ENCODE measurements around the gene CENPF.
"Not testable (repeated sequence)": the region's sequence is repeated elsewhere in the genome, so short reads cannot be mapped to it uniquely, and the experiment has no call there.

The CENPF gene, protein sequence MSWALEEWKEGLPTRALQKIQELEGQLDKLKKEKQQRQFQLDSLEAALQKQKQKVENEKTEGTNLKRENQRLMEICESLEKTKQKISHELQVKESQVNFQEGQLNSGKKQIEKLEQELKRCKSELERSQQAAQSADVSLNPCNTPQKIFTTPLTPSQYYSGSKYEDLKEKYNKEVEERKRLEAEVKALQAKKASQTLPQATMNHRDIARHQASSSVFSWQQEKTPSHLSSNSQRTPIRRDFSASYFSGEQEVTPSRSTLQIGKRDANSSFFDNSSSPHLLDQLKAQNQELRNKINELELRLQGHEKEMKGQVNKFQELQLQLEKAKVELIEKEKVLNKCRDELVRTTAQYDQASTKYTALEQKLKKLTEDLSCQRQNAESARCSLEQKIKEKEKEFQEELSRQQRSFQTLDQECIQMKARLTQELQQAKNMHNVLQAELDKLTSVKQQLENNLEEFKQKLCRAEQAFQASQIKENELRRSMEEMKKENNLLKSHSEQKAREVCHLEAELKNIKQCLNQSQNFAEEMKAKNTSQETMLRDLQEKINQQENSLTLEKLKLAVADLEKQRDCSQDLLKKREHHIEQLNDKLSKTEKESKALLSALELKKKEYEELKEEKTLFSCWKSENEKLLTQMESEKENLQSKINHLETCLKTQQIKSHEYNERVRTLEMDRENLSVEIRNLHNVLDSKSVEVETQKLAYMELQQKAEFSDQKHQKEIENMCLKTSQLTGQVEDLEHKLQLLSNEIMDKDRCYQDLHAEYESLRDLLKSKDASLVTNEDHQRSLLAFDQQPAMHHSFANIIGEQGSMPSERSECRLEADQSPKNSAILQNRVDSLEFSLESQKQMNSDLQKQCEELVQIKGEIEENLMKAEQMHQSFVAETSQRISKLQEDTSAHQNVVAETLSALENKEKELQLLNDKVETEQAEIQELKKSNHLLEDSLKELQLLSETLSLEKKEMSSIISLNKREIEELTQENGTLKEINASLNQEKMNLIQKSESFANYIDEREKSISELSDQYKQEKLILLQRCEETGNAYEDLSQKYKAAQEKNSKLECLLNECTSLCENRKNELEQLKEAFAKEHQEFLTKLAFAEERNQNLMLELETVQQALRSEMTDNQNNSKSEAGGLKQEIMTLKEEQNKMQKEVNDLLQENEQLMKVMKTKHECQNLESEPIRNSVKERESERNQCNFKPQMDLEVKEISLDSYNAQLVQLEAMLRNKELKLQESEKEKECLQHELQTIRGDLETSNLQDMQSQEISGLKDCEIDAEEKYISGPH (N-terminal part only)

DNA sequence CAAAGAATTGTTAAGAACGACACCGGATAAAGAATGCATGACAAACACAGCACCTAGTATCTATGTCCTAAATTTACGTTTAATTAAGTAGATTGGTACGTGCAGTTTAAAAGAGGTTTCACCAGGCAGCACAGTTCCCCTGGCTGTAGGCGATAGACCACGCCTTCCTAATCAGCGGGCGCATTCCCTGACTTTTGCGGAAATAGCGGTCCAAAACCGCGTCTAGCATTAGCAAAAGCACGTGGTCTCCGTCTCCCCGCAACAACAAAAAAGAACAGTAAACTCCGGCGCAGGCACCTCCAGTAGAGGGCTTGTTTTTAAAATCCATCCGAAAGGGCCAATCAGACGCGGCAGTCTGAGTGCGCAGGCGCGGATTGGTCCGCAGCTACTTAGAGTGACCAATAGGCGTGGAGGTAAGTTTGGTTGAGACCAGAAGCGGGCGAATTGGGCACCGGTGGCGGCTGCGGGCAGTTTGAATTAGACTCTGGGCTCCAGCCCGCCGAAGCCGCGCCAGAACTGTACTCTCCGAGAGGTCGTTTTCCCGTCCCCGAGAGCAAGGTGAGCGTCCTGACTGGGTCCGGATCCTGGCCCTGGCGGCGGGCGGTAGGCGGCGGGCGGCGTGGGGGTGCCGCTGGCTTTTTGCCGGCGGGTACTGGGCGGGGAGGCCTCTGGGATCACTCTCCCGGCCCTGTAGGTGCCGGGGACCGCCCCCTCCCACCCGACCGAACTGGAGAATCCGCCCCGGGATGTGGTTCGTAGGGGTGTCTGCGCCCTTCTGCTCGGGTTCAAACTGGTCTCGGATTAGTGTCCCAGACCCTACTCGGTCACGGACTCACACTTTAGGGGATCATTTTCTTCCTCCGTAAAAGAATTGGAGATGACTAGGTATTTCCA, at the start of gene CENPF:
Gene CENPF, plus strand, starts transcription at position 432 of the 894 bp plus-strand sequence. CDS start 10,560 bp downstream, outside the sequence.
- peak; percentile 72 to 99 for DNase-seq

- DNase-seq: peak in 1 of 2 donors; percentile 39
These were observed 44.9 kb upstream of the CENPF start for GRCh38 chr1:214557952-214558735.

- DNase-seq: no peak
These were observed 39.1 kb upstream of the CENPF start for GRCh38 chr1:214563881-214564280.

- DNase-seq: no peak
These were observed 37.7 kb upstream of the CENPF start for GRCh38 chr1:214565310-214565709.

DNA sequence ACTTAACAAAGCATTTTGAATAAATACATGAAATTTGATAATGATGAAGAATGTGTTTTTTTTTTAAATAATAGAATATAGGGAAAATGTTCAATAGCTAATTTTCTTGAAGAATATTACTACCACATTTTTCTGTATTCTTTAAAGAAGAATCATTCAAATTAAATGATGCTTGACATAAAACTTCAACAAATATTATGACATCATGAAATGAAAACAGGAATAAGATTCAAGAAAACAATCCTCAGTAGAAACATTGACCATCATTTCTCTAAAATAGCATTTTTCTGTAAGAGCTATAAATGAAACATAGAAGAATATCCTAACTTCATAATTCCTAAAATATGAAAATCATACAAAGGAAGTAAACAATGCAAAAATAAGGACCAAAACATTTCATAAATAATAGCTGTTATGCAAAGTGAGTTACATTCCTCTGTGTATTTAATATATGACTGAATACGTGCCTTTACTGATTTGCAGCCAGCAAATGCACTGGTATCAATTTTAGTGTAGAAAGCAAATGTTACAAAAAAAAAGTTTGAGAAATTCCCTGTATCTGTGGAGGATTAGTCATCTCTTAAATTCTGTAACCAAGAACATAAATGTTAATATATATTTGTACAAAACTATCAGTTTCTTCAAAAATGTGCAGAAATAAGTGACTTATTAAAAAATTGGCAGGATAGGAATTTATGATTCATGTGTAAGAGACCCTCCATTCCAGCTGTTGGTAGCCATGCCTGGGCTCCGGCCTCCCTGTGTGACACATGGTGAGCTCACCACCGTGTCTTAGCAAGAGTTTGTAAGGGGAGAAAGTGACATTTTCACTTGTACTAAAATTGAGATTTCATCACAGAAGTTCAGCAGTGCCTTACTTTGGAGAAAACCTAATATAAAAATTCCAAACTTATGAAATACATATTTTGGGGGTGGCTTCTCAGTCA, 36.6 kb upstream of the CENPF start:
- no peak for DNase-seq

DNA sequence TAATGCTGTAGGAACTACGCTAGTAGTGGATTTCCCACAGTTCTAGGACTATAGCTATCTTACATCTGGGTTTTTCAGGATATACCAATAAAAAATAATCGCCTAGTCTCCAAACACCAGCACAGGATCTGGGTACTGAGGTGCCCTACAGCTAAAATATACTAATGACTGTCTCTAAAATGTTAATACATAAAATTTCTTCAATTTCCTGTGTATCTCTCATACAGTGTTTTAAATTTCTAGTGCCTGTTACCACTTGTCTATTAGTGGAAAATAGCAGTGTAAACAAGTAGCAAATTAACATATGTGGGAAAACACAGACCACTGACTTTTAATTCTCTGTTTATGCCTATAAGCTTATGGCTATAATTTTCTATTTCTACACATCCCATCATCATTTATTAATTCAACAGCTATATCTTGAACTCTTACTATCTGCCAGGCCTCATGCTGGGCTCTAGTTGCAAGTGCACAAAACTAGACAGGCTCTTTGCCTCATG, 35.5 kb upstream of the CENPF start:
- DNase-seq: no peak

GRCh38 chr1:214568328-214568727, 34.7 kb upstream of the CENPF start:
- no peak for DNase-seq

- no peak for DNase-seq
These were observed 33.5 kb upstream of the CENPF start for GRCh38 chr1:214569357-214570004.

- no peak for DNase-seq
These were observed 32.6 kb upstream of the CENPF start for GRCh38 chr1:214570442-214570841.

DNA sequence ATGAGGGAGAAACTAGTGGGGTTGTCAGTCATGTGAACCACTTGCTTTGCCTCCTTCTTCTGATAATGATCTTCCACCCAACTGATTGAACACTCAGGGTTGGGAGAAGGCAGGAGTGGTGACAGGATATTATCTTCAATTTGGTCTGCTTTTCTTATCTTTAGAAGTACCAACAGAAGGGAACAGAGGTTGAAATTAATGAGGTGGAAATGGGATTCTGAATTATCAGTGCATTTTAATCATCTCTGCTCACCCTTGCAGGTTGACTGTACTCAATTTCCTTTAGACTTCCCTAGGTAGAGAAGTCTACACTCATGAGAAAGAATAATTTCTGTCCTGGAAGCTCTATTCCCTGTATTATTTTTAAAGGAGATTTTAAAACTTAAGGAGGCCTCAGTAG, 31.7 kb upstream of the CENPF start:
- no peak for DNase-seq

DNA sequence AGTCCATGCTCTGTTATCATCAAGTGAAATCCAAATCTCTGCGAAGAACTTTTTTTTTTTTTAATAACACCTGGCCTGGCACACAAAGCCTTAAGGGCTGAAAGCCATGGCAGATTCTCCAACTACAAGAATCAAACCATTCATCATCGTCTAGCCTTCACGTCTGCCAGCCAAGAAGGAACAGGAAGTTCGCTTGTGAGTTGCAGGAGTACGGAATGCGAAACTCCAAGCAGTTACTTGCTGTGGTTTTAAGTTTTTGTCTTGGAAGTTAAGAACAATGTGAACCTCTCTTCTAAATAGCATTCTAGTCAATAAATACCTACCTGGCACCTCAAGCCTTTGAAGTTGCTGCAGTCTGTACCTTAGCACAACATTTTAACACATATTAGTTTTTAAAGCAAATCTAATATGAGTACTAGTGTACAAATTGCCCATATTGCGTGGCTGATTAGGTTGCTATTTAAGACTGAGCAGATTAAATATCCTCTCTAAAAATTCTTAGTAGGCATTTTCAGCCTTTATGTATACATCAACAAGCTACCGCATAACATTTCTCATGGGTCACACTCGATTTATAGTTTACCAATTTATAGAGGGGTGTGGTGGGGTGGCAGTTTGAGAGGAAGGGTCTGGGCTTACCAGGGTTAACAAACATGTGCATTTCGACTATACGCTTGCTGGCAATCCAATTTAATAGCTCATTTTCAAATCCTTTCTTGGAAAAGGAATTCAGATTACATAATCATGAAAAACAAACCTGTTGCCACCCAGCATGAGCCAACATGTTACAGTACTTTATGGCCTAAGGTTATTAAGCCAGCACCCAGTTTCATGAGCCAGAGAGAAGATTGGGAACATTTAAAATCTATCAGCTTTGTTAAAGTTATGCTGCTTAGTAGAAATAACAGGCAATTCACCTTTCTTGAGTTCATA, 29.3 kb upstream of the CENPF start:
- DNase-seq: no peak

DNA sequence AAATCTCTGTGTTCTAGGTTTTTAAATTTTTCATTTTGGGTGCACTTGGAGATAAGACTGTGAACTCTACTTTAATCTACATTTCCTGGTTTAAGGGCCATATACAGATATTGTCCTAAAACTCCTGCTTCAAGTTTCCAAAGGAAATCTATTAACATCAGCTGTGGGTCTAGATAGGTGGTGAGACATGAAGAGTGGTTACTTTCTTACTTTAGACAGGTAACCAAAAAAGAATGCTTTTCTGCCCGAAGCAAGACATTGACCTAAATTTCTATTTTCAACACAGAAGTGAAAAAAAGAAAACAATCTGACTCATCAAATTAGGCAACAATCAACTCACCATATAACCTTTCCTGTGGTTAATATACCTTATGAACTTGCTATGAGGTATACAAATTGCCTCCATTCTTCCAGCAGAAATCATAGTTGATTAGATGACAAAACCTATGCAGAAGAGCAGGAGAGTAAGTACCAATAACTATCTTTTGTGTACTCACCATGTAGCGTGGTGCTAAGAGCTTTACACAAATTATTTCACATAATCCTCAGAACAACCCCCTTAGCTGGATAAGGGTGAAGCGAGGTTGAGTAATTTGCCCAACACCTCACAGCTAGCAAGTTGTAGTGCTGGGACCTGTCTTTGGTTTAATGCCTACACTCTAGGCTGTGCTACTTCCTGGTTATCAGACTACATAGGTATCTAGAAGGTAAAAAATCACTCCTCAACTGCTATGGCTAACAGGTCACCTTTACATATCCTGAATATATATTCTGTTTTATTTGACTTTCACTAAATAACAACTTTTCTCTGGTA, 28.2 kb upstream of the CENPF start:
- no peak for DNase-seq

DNA sequence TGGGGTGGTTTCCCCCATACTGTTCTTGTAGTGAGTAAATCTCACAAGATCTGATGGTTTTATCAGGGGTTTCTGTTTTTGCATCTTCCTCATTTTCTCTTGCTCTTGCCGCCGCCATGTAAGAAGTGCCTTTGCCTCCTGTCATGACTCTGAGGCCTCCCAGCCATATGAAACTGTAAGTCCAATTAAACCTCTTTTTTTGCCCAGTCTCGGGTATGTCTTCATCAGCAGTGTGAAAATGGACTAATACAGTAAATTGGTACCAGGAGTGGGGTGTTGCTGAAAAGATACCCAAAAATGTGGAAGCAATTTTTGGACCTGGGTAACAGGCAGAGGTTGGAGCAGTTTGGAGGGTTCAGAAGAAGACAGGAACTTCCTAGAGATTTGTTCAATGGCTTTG, 26.9 kb upstream of the CENPF start:
- not testable (repeated sequence) for DNase-seq

DNA sequence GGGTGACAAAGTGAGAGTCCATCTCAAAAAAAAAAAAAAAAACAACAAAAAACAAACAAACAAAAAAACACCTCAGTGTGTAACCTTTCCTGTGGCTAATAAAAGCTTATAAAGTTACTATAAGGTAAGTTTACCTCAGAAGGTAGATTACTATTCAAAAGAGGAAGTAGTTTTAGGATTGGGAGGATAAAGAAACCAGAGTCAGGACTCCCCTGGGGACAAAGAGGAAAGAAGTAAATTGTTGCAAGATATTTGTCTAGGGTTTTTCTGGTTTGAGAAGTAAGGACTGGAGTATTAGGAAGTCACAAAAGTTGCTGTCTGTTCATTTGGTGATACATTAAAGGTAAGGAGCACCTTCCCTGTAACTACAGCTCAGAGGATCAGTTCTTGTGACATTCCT, 23.8 kb upstream of the CENPF start:
- no peak for DNase-seq

GRCh38 chr1:214581785-214582184, 21.2 kb upstream of the CENPF start:
- no peak for DNase-seq

DNA sequence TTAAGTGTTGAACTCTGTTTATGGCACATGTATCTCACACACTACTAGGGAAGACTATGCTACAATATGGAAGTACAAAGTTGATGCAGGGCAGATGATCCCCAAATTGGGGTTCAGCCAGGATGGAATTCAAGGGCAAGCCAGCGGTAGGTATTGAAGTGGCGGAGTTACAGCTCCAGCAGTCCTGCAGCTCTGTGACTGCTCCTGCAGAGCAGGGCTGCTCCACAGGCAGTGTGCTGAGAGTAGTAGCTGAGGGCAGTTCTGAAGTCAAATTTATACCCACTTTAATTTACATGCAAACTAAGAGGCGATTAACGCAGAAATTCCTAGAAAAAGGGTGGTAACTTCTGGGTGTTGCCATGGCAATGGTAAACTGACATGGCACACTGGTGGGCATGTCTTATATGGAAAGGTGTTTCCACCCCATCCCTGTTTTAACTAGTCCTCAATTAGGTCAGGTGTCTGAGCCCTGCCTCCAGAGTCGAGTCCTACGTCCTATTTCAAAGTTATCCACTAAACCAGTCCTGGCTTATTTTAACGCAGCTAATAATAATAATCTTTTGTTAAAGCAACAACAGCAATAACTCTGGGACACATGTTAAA, 20.6 kb upstream of the CENPF start:
- no peak for DNase-seq

GRCh38 chr1:214583113-214583512, 19.9 kb upstream of the CENPF start:
- no peak for DNase-seq

All from bone marrow (tissue), 2 donors.